NOMO-1 treated with DMSO at 0.1 percent for 48 hours (cell line): ENCODE data around the gene LEKR1.
A peak's percentile ranks its signal among the peaks of the same experiment; 100 is the strongest.

ENCODE experiments used
- DNase-seq: peaks from one replicate; lab custom pipeline; 2025; ENCODE audit not compliant: unreplicated experiment; lab: John Stamatoyannopoulos, UW

The LEKR1 gene

GRCh38 chr3:157046520-157046919, 220.4 kb downstream of the LEKR1 start:
- DNase-seq, result peak; percentile 9

- DNase-seq, result no peak
These were observed 224.9 kb downstream of the LEKR1 start for GRCh38 chr3:157051055-157051454.

- no peak for DNase-seq
These were observed 225.4 kb downstream of the LEKR1 start for GRCh38 chr3:157051591-157051990.

GRCh38 chr3:157056035-157056434, 229.9 kb downstream of the LEKR1 start:
- no peak for DNase-seq

- DNase-seq, result no peak
These were observed 232.4 kb downstream of the LEKR1 start for GRCh38 chr3:157058392-157059071.

- DNase-seq, result no peak
These were observed 233.0 kb downstream of the LEKR1 start for GRCh38 chr3:157059181-157059580.

GRCh38 chr3:157059661-157060060, 233.5 kb downstream of the LEKR1 start:
- DNase-seq, result no peak

GRCh38 chr3:157061265-157061664, 235.1 kb downstream of the LEKR1 start:
- no peak for DNase-seq

GRCh38 chr3:157063469-157063868, 237.3 kb downstream of the LEKR1 start:
- no peak for DNase-seq

GRCh38 chr3:157063926-157064325, 237.8 kb downstream of the LEKR1 start:
- no peak for DNase-seq

GRCh38 chr3:157064402-157064801, 238.2 kb downstream of the LEKR1 start:
- DNase-seq, result peak; percentile 86

- no peak for DNase-seq
These were observed 239.0 kb downstream of the LEKR1 start for GRCh38 chr3:157065201-157065600.

- no peak for DNase-seq
These were observed 240.4 kb downstream of the LEKR1 start for GRCh38 chr3:157066335-157067098.

GRCh38 chr3:157067114-157067513, 241.0 kb downstream of the LEKR1 start:
- DNase-seq, result no peak

GRCh38 chr3:157069406-157069805, 243.3 kb downstream of the LEKR1 start:
- no peak for DNase-seq

- DNase-seq, result no peak
These were observed 243.9 kb downstream of the LEKR1 start for GRCh38 chr3:157069846-157070677.

- no peak for DNase-seq
These were observed 244.5 kb downstream of the LEKR1 start for GRCh38 chr3:157070678-157070999.

GRCh38 chr3:157071744-157072525, 245.8 kb downstream of the LEKR1 start:
- no peak for DNase-seq

GRCh38 chr3:157073810-157074209, 247.7 kb downstream of the LEKR1 start:
- no peak for DNase-seq

GRCh38 chr3:157074490-157074889, 248.3 kb downstream of the LEKR1 start:
- DNase-seq, result no peak

- DNase-seq, result no peak
These were observed 248.8 kb downstream of the LEKR1 start for GRCh38 chr3:157074981-157075380.
